A549 (cell line): ENCODE measurements around the gene COL17A1.

Experiments
- CTCF ChIP-seq: fragments of >200 bp; sonication (Bioruptor Twin); formaldehyde crosslinking; IDR thresholded peaks from 3 replicates; pipeline ENCODE4 v1.5.1; 2016
- TF ChIP-seq, protein P1 (sequence below): IDR thresholded peaks from 2 replicates; pipeline ENCODE4 v1.6.1; 2012

DNA sequence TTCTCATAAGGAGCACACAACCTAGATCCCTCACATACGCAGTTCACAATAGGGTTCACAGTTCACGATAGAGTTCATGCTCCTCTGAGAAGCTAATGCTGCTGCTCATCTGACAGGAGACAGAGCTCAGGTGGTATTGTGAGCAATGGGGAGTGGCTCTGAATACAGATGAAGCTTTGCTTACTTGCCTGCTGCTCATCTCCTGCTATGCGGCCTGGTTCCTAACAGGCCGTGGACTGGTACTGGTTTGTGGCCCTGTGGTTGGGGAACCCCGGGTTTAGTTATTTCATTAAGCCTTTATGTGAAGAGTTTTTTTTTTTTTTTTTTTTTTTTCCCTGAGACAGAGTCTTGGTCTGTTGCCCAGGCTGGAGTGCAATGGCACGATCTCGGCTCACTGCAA lies 99.3 kb downstream of the COL17A1 start:
- TF ChIP-seq CTCF = no peak
- TF ChIP-seq, protein P1, sequence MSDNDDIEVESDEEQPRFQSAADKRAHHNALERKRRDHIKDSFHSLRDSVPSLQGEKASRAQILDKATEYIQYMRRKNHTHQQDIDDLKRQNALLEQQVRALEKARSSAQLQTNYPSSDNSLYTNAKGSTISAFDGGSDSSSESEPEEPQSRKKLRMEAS = no peak
